GM18870 (cell line): Measurements from ENCODE around the gene RPS6KA6.
"Not testable (repeated sequence)": the region's sequence is repeated elsewhere in the genome, so short reads cannot be mapped to it uniquely, and the experiment has no call there.

Experiments used
- ATAC-seq: cut with Tn5 transposase; IDR thresholded peaks from one replicate; pipeline ENCODE4 v1.9.1; 2021; ENCODE audit warnings: moderate library complexity; ENCODE audit not compliant: unreplicated experiment

The RPS6KA6 gene

GRCh38 chrX:84165711-84166110 lies 22.3 kb downstream of the RPS6KA6 start:
- ATAC-seq, result no peak

DNA sequence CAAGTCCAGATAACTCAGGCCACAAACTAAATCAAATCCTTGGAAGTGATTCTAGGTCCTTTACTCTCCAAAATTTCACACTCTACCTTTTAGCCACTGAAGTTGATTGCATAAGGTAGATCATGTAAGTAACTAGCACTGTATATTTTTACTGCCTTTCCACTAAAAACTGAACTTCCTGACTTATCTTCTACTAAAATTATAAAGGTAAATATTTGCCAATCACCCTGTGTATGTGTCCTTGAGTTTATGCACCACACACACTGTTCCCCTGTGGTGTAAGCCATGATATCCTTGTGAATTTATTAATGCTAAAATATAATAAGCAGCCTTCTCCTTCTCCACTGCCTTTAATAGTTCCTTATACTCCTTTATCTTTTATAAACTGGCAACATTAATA lies 25.6 kb downstream of the RPS6KA6 start:
- ATAC-seq, result no peak

DNA sequence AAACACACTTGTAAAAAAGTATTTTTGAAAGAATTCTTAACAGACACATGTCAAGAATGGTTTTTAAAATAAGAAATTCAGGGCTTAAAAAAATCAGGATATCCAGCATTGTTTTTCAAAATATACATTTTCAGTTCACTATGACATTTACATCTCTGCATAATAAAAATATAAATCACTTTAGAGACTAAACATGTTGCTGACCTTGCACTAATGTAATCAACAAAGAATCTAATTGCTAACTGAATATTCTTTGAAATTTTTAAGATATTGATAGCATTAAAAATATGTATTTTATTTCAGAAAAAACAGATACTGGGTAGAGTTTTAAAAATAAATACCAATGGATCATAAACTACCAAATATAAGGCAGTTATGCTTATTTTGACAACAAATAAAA lies 26.4 kb downstream of the RPS6KA6 start:
- no peak for ATAC-seq

- no peak for ATAC-seq
Observed at GRCh38 chrX:84160736-84161135, 27.3 kb downstream of the RPS6KA6 start.

GRCh38 chrX:84156821-84157220 lies 31.2 kb downstream of the RPS6KA6 start:
- ATAC-seq, result no peak

DNA sequence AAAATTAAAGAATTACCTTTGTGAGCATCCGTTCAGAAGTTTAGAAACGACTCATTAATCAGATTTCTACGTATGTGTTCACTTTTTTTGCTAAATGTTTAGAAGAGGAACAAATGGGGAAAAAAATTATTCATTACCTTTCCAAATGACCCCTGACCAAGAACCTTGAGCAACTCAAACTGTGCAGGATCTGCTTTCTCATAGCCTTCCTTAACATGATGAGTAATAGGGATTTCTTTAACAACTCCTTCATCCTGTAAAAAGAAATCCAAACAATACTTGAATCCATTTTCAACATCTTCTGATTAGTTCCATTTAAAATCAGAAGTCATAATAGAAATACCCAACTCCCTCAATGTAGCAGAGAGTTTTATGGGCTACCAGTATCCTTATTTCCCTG lies 32.1 kb downstream of the RPS6KA6 start:
- no peak for ATAC-seq

- no peak for ATAC-seq
Observed at GRCh38 chrX:84153538-84153937, 34.5 kb downstream of the RPS6KA6 start.

GRCh38 chrX:84144991-84145390 lies 43.0 kb downstream of the RPS6KA6 start:
- ATAC-seq, result no peak

DNA sequence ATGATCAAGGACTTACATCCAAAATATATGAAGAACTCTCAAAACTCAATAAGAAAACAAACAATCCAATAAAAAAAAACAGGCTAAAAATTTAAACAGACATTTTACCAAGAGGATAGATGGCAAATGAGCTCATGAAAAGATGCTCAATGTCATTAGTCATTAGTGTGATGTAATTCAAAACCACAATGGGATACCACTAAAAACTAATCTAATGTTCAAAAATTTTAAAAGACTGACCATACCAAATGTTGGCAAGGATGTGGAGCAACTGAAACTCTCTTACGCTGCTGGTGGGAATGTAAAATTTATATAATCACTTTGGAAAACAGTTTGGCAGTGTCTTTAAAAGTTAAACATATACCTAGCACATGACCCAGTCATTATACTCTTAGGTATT lies 43.7 kb downstream of the RPS6KA6 start:
- no peak for ATAC-seq

DNA sequence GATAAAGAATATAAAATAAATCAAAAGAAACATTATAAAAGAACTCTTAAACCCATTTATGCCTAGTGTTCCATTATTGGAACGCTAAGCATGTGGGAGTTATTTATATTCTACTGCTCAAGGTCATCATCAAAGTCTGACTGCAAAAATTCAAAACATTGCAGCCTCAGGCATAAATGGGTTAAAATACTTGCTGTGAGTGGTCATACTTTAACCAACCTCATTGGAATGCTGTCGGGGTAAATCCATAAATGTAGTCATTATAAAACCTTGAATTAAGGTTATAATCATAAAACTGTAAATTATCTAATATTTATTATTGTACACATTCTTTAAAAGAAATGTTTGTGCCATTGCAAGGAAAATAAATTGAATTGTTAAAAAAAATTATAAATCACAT lies 55.0 kb downstream of the RPS6KA6 start:
- ATAC-seq, result no peak

DNA sequence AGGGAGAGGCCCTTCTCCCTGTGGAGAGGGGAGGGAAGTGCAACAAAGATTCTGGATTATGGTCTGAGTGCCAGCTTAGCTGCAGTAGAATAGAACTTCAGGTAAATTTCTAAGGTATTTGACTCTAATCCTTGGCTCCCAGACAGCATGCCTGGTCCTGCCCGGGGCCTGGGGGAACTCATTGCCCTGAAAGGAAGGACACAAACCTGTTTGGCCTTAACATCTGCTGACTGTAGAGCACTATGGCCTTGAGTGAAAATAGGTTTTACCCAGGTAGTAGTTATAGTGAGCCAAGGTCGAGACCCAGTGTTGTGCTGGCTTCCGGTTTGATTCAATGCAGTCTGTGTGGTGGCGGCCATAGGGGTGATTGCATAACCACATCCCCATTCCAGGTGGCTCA lies 64.4 kb downstream of the RPS6KA6 start:
- no peak for ATAC-seq

DNA sequence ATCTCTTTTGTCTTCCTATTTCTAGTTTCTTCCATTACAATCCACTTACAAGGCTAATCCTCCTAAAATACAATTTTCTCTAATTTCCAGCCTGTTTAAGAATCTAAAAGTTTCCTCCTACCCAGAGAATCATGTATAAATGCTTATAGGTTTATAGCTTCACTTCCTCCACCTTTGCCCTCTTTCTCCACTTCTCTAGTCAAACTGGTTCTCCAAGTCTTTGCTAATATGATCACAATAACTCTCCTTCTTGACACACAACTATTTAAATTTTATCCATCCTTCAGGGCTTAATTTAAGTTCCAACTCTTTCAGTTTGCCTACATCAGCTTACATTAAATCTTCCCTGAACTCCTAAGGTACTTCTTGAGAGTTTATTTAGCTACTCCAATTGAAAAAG lies 69.2 kb downstream of the RPS6KA6 start:
- no peak for ATAC-seq

DNA sequence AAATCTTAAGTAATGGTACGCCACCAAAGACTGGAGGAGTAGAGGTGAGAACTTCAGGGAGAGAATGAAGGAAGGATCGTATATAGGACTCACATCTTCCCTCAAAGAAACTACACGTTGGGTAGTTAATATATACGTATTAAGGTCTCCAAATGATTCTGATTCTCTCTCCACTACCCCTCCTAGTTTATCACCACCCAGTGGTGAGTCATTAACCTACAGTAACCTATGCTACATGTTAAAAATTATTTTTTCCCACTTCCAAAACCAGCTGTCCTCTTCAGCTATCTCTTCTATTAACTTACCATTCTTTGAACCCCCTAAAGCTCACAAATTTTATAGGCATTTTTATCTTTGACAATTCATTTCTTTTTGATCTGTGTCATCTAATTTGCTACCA lies 69.7 kb downstream of the RPS6KA6 start:
- ATAC-seq, result no peak

- ATAC-seq, result no peak
Observed at GRCh38 chrX:84108584-84108983, 79.4 kb downstream of the RPS6KA6 start.

- ATAC-seq, result no peak
Observed at GRCh38 chrX:84099120-84099519, 88.9 kb downstream of the RPS6KA6 start.

DNA sequence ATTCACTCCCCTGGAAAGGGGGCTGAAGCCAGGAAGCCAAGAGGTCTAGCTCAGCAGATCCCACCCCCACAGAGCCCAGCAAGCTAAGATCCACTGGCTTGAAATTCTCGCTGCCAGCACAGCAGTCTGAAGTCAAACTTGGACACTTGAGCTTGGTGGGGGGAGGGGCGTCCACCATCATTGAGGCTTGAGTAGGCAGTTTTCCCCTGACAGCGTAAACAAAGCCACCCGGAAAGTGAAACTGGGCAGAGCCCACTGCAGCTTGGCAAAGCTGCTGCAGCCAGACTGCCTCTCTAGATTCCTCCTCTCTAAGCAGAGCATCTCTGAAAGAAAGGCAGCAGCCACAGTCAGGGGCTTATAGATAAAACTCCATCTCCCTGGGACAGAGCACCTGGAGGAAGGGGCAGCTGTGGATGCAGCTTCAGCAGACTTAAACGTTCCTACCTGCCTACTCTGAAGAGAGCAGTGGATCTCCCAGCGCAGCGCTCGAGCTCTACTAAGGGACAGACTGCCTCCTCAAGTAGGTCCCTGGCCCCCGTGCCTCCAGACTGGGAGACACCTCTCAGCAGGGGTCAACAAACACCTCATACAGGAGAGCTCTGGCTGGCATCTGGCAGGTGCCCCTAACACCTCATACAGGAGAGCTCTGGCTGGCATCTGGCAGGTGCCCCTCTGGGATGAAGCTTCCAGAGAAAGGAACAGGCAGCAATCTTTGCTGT lies 108.4 kb downstream of the RPS6KA6 start:
- not testable (repeated sequence) for ATAC-seq

GRCh38 chrX:84078991-84079390 lies 109.0 kb downstream of the RPS6KA6 start:
- ATAC-seq, result no peak

- ATAC-seq, result no peak
Observed at GRCh38 chrX:84064814-84065213, 123.2 kb downstream of the RPS6KA6 start.

DNA sequence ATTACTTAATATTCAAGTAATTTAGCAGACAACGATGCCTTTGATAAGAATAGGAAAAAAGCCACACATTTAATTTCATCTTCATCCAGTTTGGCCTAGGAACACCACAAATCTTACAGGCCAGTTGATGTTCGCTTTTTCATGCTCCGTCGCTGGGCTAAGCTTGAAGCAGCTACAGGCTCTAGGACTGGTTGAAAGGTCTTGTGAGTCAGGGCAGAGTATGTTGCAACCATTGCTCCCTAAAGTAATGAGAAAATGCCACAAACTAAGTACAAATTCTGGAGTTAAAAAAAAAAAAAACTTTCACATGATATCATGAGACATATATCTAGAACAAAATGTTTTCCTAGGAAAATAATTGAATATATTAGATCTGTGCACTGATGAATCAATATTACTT lies 123.8 kb downstream of the RPS6KA6 start:
- ATAC-seq, result no peak

GRCh38 chrX:84047339-84047738 lies 140.7 kb downstream of the RPS6KA6 start:
- ATAC-seq, result no peak

- peak; percentile 99 for ATAC-seq
Observed at GRCh38 chrX:84046403-84046984, 141.5 kb downstream of the RPS6KA6 start.

DNA sequence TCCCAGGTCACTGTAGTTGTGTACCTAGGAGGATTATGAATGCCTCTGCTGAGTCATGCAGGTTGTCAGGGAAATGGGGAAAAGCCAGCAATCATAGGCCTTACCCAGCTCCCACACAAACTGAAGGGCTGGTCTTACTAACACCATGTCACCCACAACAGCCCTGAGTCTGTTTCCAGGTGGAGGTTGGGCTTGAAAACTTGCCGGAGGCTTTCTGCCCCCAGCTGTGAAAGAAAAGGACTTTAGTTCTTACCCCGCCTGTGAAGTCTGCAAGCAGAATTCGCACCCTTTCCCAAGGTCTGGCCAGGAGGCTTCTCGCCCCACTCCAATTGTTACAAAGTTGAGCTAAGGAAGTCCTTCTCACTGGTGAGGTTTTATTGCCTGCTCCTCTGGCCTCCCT lies 143.9 kb downstream of the RPS6KA6 start:
- no peak for ATAC-seq
